ENCODE results near the gene SLC22A1.

Gene SLC22A1

DNA sequence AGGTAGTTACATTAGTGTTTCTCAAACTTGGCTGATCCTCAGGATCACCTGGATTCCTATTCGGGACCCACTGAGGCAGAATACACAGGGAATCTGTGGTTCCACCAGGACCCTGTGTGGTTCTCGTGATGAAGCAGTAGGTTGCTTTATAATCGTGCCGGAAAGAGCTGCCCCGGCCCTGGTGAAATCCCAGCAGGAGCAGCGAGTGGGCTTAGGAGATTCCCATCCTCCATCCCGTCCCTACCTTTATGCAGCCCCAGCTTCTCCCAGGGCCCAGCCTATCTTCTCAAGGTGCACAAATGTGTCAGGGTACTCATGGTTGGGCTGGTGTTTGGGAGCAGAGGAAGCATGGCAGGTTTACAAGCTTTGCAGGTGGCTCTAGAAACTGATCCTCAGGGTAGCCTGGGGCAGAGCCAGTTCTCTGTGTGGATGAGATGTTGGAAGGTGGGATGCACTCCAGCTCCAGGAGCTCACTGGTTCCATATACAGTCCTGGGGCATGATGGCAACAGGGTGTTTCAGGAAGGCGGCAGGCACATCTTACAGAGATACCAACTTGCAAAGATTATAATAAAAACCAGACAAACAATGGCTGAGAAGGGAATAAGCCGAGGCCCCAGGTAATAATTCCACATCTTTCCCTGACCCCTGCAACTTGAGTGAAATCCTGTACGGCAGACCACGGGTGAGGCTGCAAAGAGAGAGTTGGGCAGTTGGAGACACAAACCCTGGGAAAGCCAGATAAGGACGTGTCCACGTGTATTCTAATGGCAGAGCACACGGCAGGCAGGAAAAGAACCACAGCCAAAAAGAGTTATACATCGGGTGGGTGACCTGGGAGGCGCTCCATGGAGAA lies 5.9 kb downstream of the SLC22A1 start:
- TF ChIP-seq, protein P1, sequence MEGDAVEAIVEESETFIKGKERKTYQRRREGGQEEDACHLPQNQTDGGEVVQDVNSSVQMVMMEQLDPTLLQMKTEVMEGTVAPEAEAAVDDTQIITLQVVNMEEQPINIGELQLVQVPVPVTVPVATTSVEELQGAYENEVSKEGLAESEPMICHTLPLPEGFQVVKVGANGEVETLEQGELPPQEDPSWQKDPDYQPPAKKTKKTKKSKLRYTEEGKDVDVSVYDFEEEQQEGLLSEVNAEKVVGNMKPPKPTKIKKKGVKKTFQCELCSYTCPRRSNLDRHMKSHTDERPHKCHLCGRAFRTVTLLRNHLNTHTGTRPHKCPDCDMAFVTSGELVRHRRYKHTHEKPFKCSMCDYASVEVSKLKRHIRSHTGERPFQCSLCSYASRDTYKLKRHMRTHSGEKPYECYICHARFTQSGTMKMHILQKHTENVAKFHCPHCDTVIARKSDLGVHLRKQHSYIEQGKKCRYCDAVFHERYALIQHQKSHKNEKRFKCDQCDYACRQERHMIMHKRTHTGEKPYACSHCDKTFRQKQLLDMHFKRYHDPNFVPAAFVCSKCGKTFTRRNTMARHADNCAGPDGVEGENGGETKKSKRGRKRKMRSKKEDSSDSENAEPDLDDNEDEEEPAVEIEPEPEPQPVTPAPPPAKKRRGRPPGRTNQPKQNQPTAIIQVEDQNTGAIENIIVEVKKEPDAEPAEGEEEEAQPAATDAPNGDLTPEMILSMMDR (IDR thresholded peaks at IDR 0.05; ENCODE audit: low read depth, low read length), result no peak
- no peak for TF ChIP-seq EZH2phosphoT487 (IDR thresholded peaks at IDR 0.05; ENCODE audit: low read depth)
- no peaks in the 10 kb centered on the region for H3K9me3 ChIP-seq (ENCODE audit: insufficient read depth, low read length)

DNA sequence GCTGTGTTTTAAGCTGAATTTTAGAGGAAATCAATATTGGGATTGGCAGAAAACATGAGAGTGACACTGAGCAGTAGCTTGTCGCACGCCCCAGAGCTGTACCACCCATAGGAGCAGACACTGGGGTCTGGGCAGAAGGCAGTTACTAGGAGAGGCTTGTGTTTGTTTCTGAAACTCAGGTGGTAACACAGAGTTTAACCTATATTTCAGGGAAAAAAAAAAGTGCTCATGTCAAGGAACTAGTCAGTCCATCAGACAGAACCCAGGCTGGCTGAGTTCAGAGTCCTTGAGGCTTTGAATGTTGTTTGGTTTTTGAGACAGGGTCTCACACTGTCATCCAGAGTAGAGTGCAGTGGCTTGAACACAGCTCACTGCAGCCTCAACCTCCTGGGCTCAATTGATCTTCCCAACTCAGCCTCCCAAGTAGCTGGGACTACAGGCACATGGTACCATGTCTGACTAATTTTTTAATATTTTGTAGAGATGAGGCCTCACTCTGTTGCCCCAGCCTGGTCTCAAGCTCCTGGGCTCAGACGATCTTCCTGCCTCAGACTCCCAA lies 6.6 kb downstream of the SLC22A1 start:
- Histone ChIP-seq H3K9ac (ENCODE audit: low read length) (no peak overlapping the region), H4K20me1 (ENCODE audit: insufficient read depth, low read length) (no peaks in the 10 kb centered on the region), H3K4me3 (ENCODE audit: low read length) (no peak overlapping the region), H2AFZ (ENCODE audit: low read depth, low read length) (no peak overlapping the region), H3K9me3 (ENCODE audit: insufficient read depth, low read length) (no peaks in the 10 kb centered on the region), H3K4me2 (ENCODE audit: low read length) (no peak overlapping the region), H3K4me1 (ENCODE audit: low read length) (no peaks in the 10 kb centered on the region), H3K27me3 (ENCODE audit: low read depth, low read length) (no peaks in the 10 kb centered on the region), H3K36me3 (replicated peaks; ENCODE audit: low read depth, low read length) (no peaks in the 10 kb centered on the region), H3K27ac (ENCODE audit: low read length) (no peak overlapping the region), H3K79me2 (ENCODE audit: low read length) (no peaks in the 10 kb centered on the region)
- TF ChIP-seq, protein P1 (IDR thresholded peaks at IDR 0.05; ENCODE audit: low read depth, low read length), result no peak
- no peak for TF ChIP-seq EZH2phosphoT487 (IDR thresholded peaks at IDR 0.05; ENCODE audit: low read depth)

More for the DNA sequence above, 5.9 kb downstream of the SLC22A1 start:
- H3K79me2 ChIP-seq (ENCODE audit: low read length), result no peaks in the 10 kb centered on the region
- no peak overlapping the region for H3K9ac ChIP-seq (ENCODE audit: low read length)
- H4K20me1 ChIP-seq (ENCODE audit: insufficient read depth, low read length), result no peaks in the 10 kb centered on the region
- H3K4me1 ChIP-seq (ENCODE audit: low read length), result no peaks in the 10 kb centered on the region
- H2AFZ ChIP-seq (ENCODE audit: low read depth, low read length), result no peak overlapping the region
- no peak overlapping the region for H3K4me3 ChIP-seq (ENCODE audit: low read length)
- H3K4me2 ChIP-seq (ENCODE audit: low read length), result no peak overlapping the region
- H3K27me3 ChIP-seq (ENCODE audit: low read depth, low read length), result no peaks in the 10 kb centered on the region
- no peaks in the 10 kb centered on the region for H3K36me3 ChIP-seq (replicated peaks; ENCODE audit: low read depth, low read length)
- no peak overlapping the region for H3K27ac ChIP-seq (ENCODE audit: low read length)

DNA sequence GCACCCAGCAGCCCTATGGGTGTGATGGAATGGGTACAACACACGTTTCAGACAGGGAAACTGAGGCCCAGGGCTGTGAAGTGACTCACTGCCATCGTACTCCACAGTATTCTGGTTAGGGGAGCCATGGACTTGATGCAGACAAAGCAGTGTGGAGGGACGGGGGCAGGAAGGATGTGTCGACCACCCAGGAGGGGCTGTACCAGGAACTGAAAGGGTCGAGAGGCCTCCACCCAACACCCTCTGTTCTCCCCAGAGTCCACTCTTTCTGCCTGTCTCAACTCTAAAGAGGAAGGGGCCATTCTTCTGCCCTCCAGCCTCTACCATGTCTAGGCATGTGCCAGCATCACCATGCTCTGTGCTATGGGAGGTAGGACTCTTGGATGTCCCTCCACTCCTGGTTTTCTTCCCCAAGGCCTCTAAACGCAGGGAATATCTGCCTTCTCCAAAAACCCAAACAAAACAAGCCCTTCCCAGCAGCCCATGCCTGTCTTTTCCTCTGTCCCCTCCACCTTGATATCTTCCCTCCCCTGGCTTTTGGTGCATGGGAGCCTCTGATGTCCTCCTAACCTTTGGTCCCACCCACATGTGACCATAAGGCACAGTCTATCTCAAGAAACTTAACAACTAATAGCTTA lies 7.4 kb downstream of the SLC22A1 start:
- Histone ChIP-seq H3K27ac (ENCODE audit: low read length) (no peak overlapping the region), H3K4me3 (ENCODE audit: low read length) (no peak overlapping the region), H3K79me2 (ENCODE audit: low read length) (no peaks in the 10 kb centered on the region), H4K20me1 (ENCODE audit: insufficient read depth, low read length) (no peaks in the 10 kb centered on the region), H3K9ac (ENCODE audit: low read length) (no peak overlapping the region), H3K27me3 (ENCODE audit: low read depth, low read length) (no peaks in the 10 kb centered on the region), H2AFZ (ENCODE audit: low read depth, low read length) (no peak overlapping the region), H3K4me1 (ENCODE audit: low read length) (no peaks in the 10 kb centered on the region), H3K4me2 (ENCODE audit: low read length) (no peak overlapping the region), H3K9me3 (ENCODE audit: insufficient read depth, low read length) (no peaks in the 10 kb centered on the region), H3K36me3 (replicated peaks; ENCODE audit: low read depth, low read length) (no peaks in the 10 kb centered on the region)
- TF ChIP-seq EZH2phosphoT487 (IDR thresholded peaks at IDR 0.05; ENCODE audit: low read depth), result no peak
- TF ChIP-seq, protein P1 (IDR thresholded peaks at IDR 0.05; ENCODE audit: low read depth, low read length), result no peak
